GM18517 (cell line): ENCODE data around the gene TRIM33.

Source experiments
- ATAC-seq: cut with Tn5 transposase; IDR thresholded peaks from one replicate; pipeline ENCODE4 v1.9.1; 2021; ENCODE audit warnings: mild to moderate bottlenecking, moderate library complexity; ENCODE audit not compliant: unreplicated experiment

TRIM33 gene

GRCh38 chr1:114511032-114511785 lies at the start of gene TRIM33:
Gene TRIM33, minus strand, starts transcription at chr1:114511203. Its CDS starts 127 bp downstream, at chr1:114511076.
- peak; percentile 76 for ATAC-seq

GRCh38 chr1:114559356-114559755 lies 48.4 kb upstream of the TRIM33 start:
- no peak for ATAC-seq

- ATAC-seq = no peak
Observed at GRCh38 chr1:114558544-114558943, 47.5 kb upstream of the TRIM33 start.

GRCh38 chr1:114554577-114554976 lies 43.6 kb upstream of the TRIM33 start:
- no peak for ATAC-seq

- no peak for ATAC-seq
Observed at GRCh38 chr1:114552106-114552639, 41.2 kb upstream of the TRIM33 start.

- no peak for ATAC-seq
Observed at GRCh38 chr1:114551400-114551799, 40.4 kb upstream of the TRIM33 start.

GRCh38 chr1:114550336-114550735 lies 39.3 kb upstream of the TRIM33 start:
- no peak for ATAC-seq

- no peak for ATAC-seq
Observed at GRCh38 chr1:114549137-114549536, 38.1 kb upstream of the TRIM33 start.

- ATAC-seq = no peak
Observed at GRCh38 chr1:114547076-114547475, 36.1 kb upstream of the TRIM33 start.

- no peak for ATAC-seq
Observed at GRCh38 chr1:114545796-114546195, 34.8 kb upstream of the TRIM33 start.

- no peak for ATAC-seq
Observed at GRCh38 chr1:114545315-114545714, 34.3 kb upstream of the TRIM33 start.

GRCh38 chr1:114540821-114541220 lies 29.8 kb upstream of the TRIM33 start:
- no peak for ATAC-seq

- no peak for ATAC-seq
Observed at GRCh38 chr1:114540272-114540671, 29.3 kb upstream of the TRIM33 start.

- ATAC-seq = no peak
Observed at GRCh38 chr1:114536043-114536442, 25.0 kb upstream of the TRIM33 start.

GRCh38 chr1:114535401-114535800 lies 24.4 kb upstream of the TRIM33 start:
- ATAC-seq = no peak

- no peak for ATAC-seq
Observed at GRCh38 chr1:114531094-114531493, 20.1 kb upstream of the TRIM33 start.

- ATAC-seq = no peak
Observed at GRCh38 chr1:114530224-114530623, 19.2 kb upstream of the TRIM33 start.

GRCh38 chr1:114524944-114525343 lies 13.9 kb upstream of the TRIM33 start:
- ATAC-seq = no peak

GRCh38 chr1:114522264-114522575 lies 11.2 kb upstream of the TRIM33 start:
- no peak for ATAC-seq

GRCh38 chr1:114521396-114522263 lies 10.6 kb upstream of the TRIM33 start:
- no peak for ATAC-seq

- ATAC-seq = no peak
Observed at GRCh38 chr1:114517348-114517747, 6.3 kb upstream of the TRIM33 start.
